B cell (primary cell): ENCODE data around the gene NPRL2. TPM values are rescaled to one million over a fixed set of nuclear protein-coding genes. Genes with fewer than 3 reads are reported as not detected.

Experiments used
- ATAC-seq: fragments of 200-7000 bp; cut with Tn5 transposase; one replicate; pipeline ENCODE4 v1.10.0; 2021; ENCODE audit warnings: low read depth, mild to moderate bottlenecking, moderate number of reproducible peaks, moderate library complexity
- CTCF ChIA-PET: fragments of 350-600 bp; sonication (Branson Sonifier 250); formaldehyde crosslinking; loops from one replicate; lab custom pipeline; 2021; ENCODE audit warnings: antibody characterized with exemption, inconsistent platforms; lab: Charles Lee
- POLR2A ChIA-PET: fragments of 350-600 bp; sonication (Branson Sonifier 250); formaldehyde crosslinking; loops from one replicate; lab custom pipeline; 2021; ENCODE audit warnings: antibody characterized with exemption; lab: Charles Lee
- DNase-seq: peaks from one replicate; pipeline ENCODE4 v3.0.0; 2013
- H2AFZ ChIP-seq: 2 replicates; pipeline ENCODE4 v1.6.1; 2012; ENCODE audit warnings: mild to moderate bottlenecking, low read depth, low read length; ENCODE audit not compliant: insufficient read depth, poor library complexity, severe bottlenecking
- H3K27ac ChIP-seq, 2 donors: 1 replicate in 1 of 2; 2 replicates in 1 of 2; pipeline ENCODE4 v1.5.1; 2012 to 2013; ENCODE audit warnings: low read length in 2 of 2, mild to moderate bottlenecking in 2 of 2, moderate library complexity in 1 of 2
- H3K27me3 ChIP-seq, 4 experiments: fragments of 200-600 bp in 1 of 4; sonication (generic) in 1 of 4; replicated peaks in 1 of 4; 1 replicate in 2 of 4; 2 replicates in 2 of 4; pipeline versions ENCODE4 v1.6.1 to v1.7.0; 2013 to 2016; ENCODE audit warnings: low read length in 3 of 4, mild to moderate bottlenecking in 2 of 4, mixed read lengths in 1 of 4, moderate library complexity in 1 of 4; ENCODE audit not compliant: insufficient read depth in 4 of 4, control insufficient read depth in 3 of 4; ENCODE audit errors: control extremely low read depth in 1 of 4
- H3K36me3 ChIP-seq, 2 experiments: replicated peaks in 1 of 2; 1 replicate in 1 of 2; 2 replicates in 1 of 2; pipeline versions ENCODE4 v1.6.1 to v1.7.1; 2013; ENCODE audit warnings: low read length in 1 of 2; ENCODE audit not compliant: insufficient read depth in 2 of 2, control insufficient read depth in 1 of 2; ENCODE audit errors: control extremely low read depth in 1 of 2, extremely low read depth in 1 of 2
- H3K4me1 ChIP-seq, 2 donors: fragments of 200-600 bp in 1 of 2; sonication (generic) in 1 of 2; 1 replicate in 1 of 2; 2 replicates in 1 of 2; pipeline versions ENCODE4 v1.5.1 to v1.6.1; 2013 to 2017; ENCODE audit warnings: low read length in 2 of 2; ENCODE audit not compliant: control insufficient read depth in 2 of 2, insufficient read depth in 2 of 2
- H3K4me2 ChIP-seq: replicated peaks from 2 replicates; pipeline ENCODE3; 2012; ENCODE audit warnings: mild to moderate bottlenecking, low read depth, low read length; ENCODE audit not compliant: poor library complexity, severe bottlenecking
- H3K4me3 ChIP-seq, 5 experiments: fragments of 200-600 bp in 1 of 5; sonication (generic) in 1 of 5; 1 replicate in 3 of 5; 2 replicates in 2 of 5; pipeline versions ENCODE4 v1.5.1 to v1.7.0; 2011 to 2016; ENCODE audit warnings: low read length in 4 of 5, mild to moderate bottlenecking in 4 of 5, low read depth in 2 of 5, control low read depth in 1 of 5, moderate library complexity in 1 of 5; ENCODE audit not compliant: insufficient read depth in 1 of 5; ENCODE audit errors: control extremely low read depth in 1 of 5, extremely low read depth in 1 of 5
- H3K79me2 ChIP-seq: fragments of 200-600 bp; sonication (generic); one replicate; pipeline ENCODE4 v1.6.0; 2016; ENCODE audit warnings: low read length; ENCODE audit not compliant: control insufficient read depth, insufficient read depth
- H3K9ac ChIP-seq: fragments of 200-600 bp; sonication (generic); 2 replicates; pipeline ENCODE4 v1.6.1; 2017; ENCODE audit warnings: mild to moderate bottlenecking, low read length, moderate library complexity
- H3K9me3 ChIP-seq, 3 donors: one replicate each; pipeline versions ENCODE4 v1.6.1 to v1.7.1; 2013; ENCODE audit warnings: low read length in 2 of 3; ENCODE audit not compliant: control insufficient read depth in 2 of 3, insufficient read depth in 1 of 3; ENCODE audit errors: control extremely low read depth in 1 of 3
- H4K20me1 ChIP-seq: 2 replicates; pipeline ENCODE4 v1.6.0; 2012; ENCODE audit warnings: mild to moderate bottlenecking, low read length; ENCODE audit not compliant: insufficient read depth, control insufficient read depth, poor library complexity, severe bottlenecking
- H3K27ac Mint-ChIP-seq: one replicate; pipeline ENCODE4 v1.8.0; 2021; ENCODE audit warnings: mixed read lengths
- H3K27me3 Mint-ChIP-seq: one replicate; pipeline ENCODE4 v1.8.0; 2021; ENCODE audit warnings: mixed read lengths
- H3K4me1 Mint-ChIP-seq: one replicate; pipeline ENCODE4 v1.8.0; 2021; ENCODE audit warnings: mixed read lengths
- H3K4me3 Mint-ChIP-seq: one replicate; pipeline ENCODE4 v1.8.0; 2021; ENCODE audit warnings: mixed read lengths
- H3K9me3 Mint-ChIP-seq: one replicate; pipeline ENCODE4 v1.8.0; 2022; ENCODE audit warnings: mixed read lengths; ENCODE audit not compliant: insufficient read depth
- CTCF ChIP-seq: fragments of 200-600 bp; IDR thresholded peaks from one replicate; pipeline ENCODE4 v1.8.0; 2022; ENCODE audit warnings: antibody characterized with exemption, mild to moderate bottlenecking
- EZH2 ChIP-seq: IDR thresholded peaks from 2 replicates; pipeline ENCODE4 v1.6.1; 2012; ENCODE audit warnings: borderline replicate concordance, low read depth, mild to moderate bottlenecking, moderate library complexity, low read length; ENCODE audit not compliant: insufficient read depth, poor library complexity, severe bottlenecking
- WGBS: methylation state at CpG from one replicate; pipeline ENCODE4 v1.1.5; 2013; ENCODE audit warnings: missing lambda C conversion rate; ENCODE audit not compliant: insufficient coverage; 5-methylcytosine and 5-hydroxymethylcytosine counted together
- intact Hi-C: fragments of 100-400 bp; cut with micrococcal nuclease; formaldehyde crosslinking; loops from one replicate; pipeline ENCODE4 v1.10.0; 2022
- polyA plus RNA-seq: library from polyadenylated mRNA; depleted of rRNA; stranded (reverse); fragments of >200 nt; gene quantifications from 2 replicates; pipeline ENCODE4 v1.2.3, GENCODE V29; 2012
- total RNA-seq, 2 donors: library from RNA; stranded (reverse); fragments of 120-200 nt in 1 of 2; gene quantifications; 1 replicate in 1 of 2; 2 replicates in 1 of 2; pipeline versions ENCODE4 v1.2.3 to v1.2.4, GENCODE V29; 2013 to 2022

The NPRL2 gene
- total and polyA plus RNA-seq, 2 donors (not counting 1 experiment from before 2014, with no cell fraction given): 31.3 to 64.6 TPM

GRCh38 chr3:50302095-50303012, 48.2 kb downstream of the NPRL2 start:
- no peak overlapping the region for H3K9ac ChIP-seq
- no peaks in the 10 kb centered on the region for H4K20me1 ChIP-seq
- WGBS: 97% methylated on average over 31 of the region's 32 CpGs
- H3K4me1 Mint-ChIP-seq: peaks cover 37% of the 10 kb centered on the region
- no peak overlapping the region for H3K4me3 ChIP-seq
- H3K27ac Mint-ChIP-seq: no peak overlapping the region
- no peaks in the 10 kb centered on the region for H3K9me3 Mint-ChIP-seq
- intact Hi-C loops: no loop called here
- peaks cover 0 to under 1% (median 0%) of the 10 kb centered on the region in 3 donors for H3K9me3 ChIP-seq
- peaks cover 18 to 29% of the 10 kb centered on the region in 2 donors for H3K4me1 ChIP-seq
- H3K79me2 ChIP-seq: peaks cover 13% of the 10 kb centered on the region
- ChIA-PET CTCF (interaction anchor here (0.5 to 1.1 kb wide), 3 partner anchors 12 to 52 kb away, joined by 3 to 4 read pairs (median 3); no protein-coding TSS in a partner anchor), POLR2A (no interaction called here)
- H3K27me3 ChIP-seq: no peaks in the 10 kb centered on the region
- no peaks in the 10 kb centered on the region for H3K36me3 ChIP-seq
- H2AFZ ChIP-seq: no peak overlapping the region
- no peak overlapping the region for H3K4me2 ChIP-seq
- DNase-seq (no peak), ATAC-seq (no peak)
- H3K27ac ChIP-seq: no peak overlapping the region
- H3K4me3 Mint-ChIP-seq: no peak overlapping the region
- TF ChIP-seq CTCF: no peak
- no peak for TF ChIP-seq EZH2
- H3K27me3 Mint-ChIP-seq: no peaks in the 10 kb centered on the region
